Stimulated activated CD4-positive, alpha-beta T cell treated with anti-CD3 and anti-CD28 coated beads, Interleukin-2, amount 100 ng/mL, for 48 hours (primary cell): Measurements from ENCODE around the gene IER2.

Experiments used
- DNase-seq, 2 donors: peaks; one replicate each; pipeline ENCODE4 v3.0.0-alpha.2; 2020

Gene IER2

GRCh38 chr19:13119627-13120026, 30.6 kb upstream of the IER2 start:
- no peak for DNase-seq

- no peak for DNase-seq
Measured at GRCh38 chr19:13120031-13120430, 30.2 kb upstream of the IER2 start.

- DNase-seq = no peak
Measured at GRCh38 chr19:13120817-13121216, 29.4 kb upstream of the IER2 start.

- DNase-seq = no peak
Measured at GRCh38 chr19:13121551-13122274, 28.5 kb upstream of the IER2 start.

GRCh38 chr19:13122275-13122878, 27.8 kb upstream of the IER2 start:
- no peak for DNase-seq

GRCh38 chr19:13122980-13123957, 26.9 kb upstream of the IER2 start:
- DNase-seq = no peak

- DNase-seq = no peak
Measured at GRCh38 chr19:13127051-13127450, 23.2 kb upstream of the IER2 start.

GRCh38 chr19:13127811-13128575, 22.2 kb upstream of the IER2 start:
- DNase-seq = no peak

GRCh38 chr19:13128583-13128982, 21.6 kb upstream of the IER2 start:
- DNase-seq = no peak

GRCh38 chr19:13129384-13129783, 20.8 kb upstream of the IER2 start:
- no peak for DNase-seq

- DNase-seq = no peak
Measured at GRCh38 chr19:13130886-13131490, 19.2 kb upstream of the IER2 start.

GRCh38 chr19:13132471-13133180, 17.6 kb upstream of the IER2 start:
- DNase-seq = peak; percentile 45 to 59

- no peak for DNase-seq
Measured at GRCh38 chr19:13133241-13133870, 16.9 kb upstream of the IER2 start.

GRCh38 chr19:13134626-13135025, 15.6 kb upstream of the IER2 start:
- no peak for DNase-seq

- DNase-seq = no peak
Measured at GRCh38 chr19:13135068-13136062, 14.8 kb upstream of the IER2 start.

- DNase-seq = no peak
Measured at GRCh38 chr19:13137290-13137794, 12.9 kb upstream of the IER2 start.

- DNase-seq = no peak
Measured at GRCh38 chr19:13138171-13138915, 11.9 kb upstream of the IER2 start.

GRCh38 chr19:13138916-13139198, 11.4 kb upstream of the IER2 start:
- DNase-seq = no peak
